ENCODE measurements around the gene VMP1. TPM values are rescaled to one million over a fixed set of nuclear protein-coding genes. Genes with fewer than 3 reads are reported as not detected.

The VMP1 gene
- total RNA-seq, 1 experiment from 2014 or later, result 281 TPM

DNA sequence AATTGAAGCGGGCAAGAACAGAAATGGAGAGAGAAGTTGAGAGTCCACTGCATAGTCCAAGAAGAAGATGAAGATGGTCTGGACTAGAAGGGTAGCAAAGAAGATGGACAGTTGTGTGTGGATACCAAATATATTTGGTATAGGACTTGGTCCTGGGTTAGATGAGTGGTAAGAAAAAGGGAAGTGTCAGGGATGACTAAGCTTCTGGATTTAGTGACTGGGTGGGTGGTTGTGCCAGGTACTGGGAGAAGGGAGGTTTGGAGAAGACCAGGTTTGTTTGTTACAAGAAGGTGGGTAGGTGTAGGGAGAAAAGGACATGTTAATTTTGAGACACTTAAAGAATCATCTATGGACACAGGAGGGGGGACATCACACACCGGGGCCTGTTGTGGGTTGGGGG, 5.4 kb downstream of the VMP1 start:
- BruUV-seq (replicated peaks), result no TSS peak
- TF ChIP-seq POLR2AphosphoS5 (IDR thresholded peaks at IDR 0.05; ENCODE audit: low read depth, low read length) (no peak), SIN3A (IDR thresholded peaks at IDR 0.05; ENCODE audit: borderline replicate concordance, insufficient read depth, low read depth, low read length) (no peak), CTCF (IDR thresholded peaks at IDR 0.05) (no peak), TCF7L2 (IDR thresholded peaks at IDR 0.05; ENCODE audit: low read depth, low read length) (no peak), REST (IDR thresholded peaks at IDR 0.05; ENCODE audit: insufficient read depth in 1 of 2, low read depth in 2 of 2, low read length in 1 of 2) (no peak)
- intact Hi-C loops (cut with micrococcal nuclease; ENCODE audit: unreplicated experiment) (no loop called here), in situ Hi-C loops (cut with HindIII; ENCODE audit: low pct_unique_long_range_greater_than_20kb, low sequenced_read_pairs) (no loop called here)
- no peak overlapping the region; the same call in 1 of the 2 replicates for H3K27ac ChIP-seq (ENCODE audit: low read length)
- no peak for ATAC-seq
- CTCF ChIA-PET, result interaction anchor here (0.6 kb wide), 1 partner anchor 698 kb away, joined by 3 read pairs; no protein-coding TSS in a partner anchor
- no peak for DNase-seq (ENCODE audit: low read depth, low spot score)
- H3K27me3 ChIP-seq (ENCODE audit: control insufficient read depth, insufficient read depth, low read length), result no peaks in the 10 kb centered on the region
- H3K4me3 ChIP-seq (ENCODE audit: low read depth in 2 of 2, low read length in 2 of 2), result no peak overlapping the region
- POLR2A ChIA-PET, result no interaction called here
- H3K36me3 ChIP-seq (ENCODE audit: control insufficient read depth, insufficient read depth, low read length), result peaks cover 8% of the 10 kb centered on the region
- no peaks in the 10 kb centered on the region for H3K9me3 ChIP-seq (ENCODE audit: control insufficient read depth, insufficient read depth, low read depth, low read length)
- peaks cover 29% of the 10 kb centered on the region for H3K4me1 ChIP-seq (ENCODE audit: control insufficient read depth, insufficient read depth, low read length)

GRCh38 chr17:59714255-59714654, 6.8 kb downstream of the VMP1 start:
- TF ChIP-seq CTCF (IDR thresholded peaks at IDR 0.05) (no peak), POLR2AphosphoS5 (IDR thresholded peaks at IDR 0.05; ENCODE audit: low read depth, low read length) (no peak), SIN3A (IDR thresholded peaks at IDR 0.05; ENCODE audit: borderline replicate concordance, insufficient read depth, low read depth, low read length) (no peak), REST (IDR thresholded peaks at IDR 0.05; ENCODE audit: insufficient read depth in 1 of 2, low read depth in 2 of 2, low read length in 1 of 2) (no peak), TCF7L2 (IDR thresholded peaks at IDR 0.05; ENCODE audit: low read depth, low read length) (no peak)
- no peaks in the 10 kb centered on the region; the same call in 1 of the 2 replicates for H3K36me3 ChIP-seq (ENCODE audit: control insufficient read depth, insufficient read depth, low read length)
- no peak for ATAC-seq
- no peaks in the 10 kb centered on the region for H3K9me3 ChIP-seq (ENCODE audit: control insufficient read depth, insufficient read depth, low read depth, low read length)
- POLR2A ChIA-PET, result no interaction called here
- in situ Hi-C loops (cut with HindIII; ENCODE audit: low pct_unique_long_range_greater_than_20kb, low sequenced_read_pairs) (no loop called here), intact Hi-C loops (cut with micrococcal nuclease; ENCODE audit: unreplicated experiment) (no loop called here)
- no peaks in the 10 kb centered on the region for H3K27me3 ChIP-seq (ENCODE audit: control insufficient read depth, insufficient read depth, low read length)
- no peak overlapping the region for H3K27ac ChIP-seq (ENCODE audit: low read length)
- H3K4me1 ChIP-seq (ENCODE audit: control insufficient read depth, insufficient read depth, low read length), result peaks cover 35% of the 10 kb centered on the region
- no peak overlapping the region for H3K4me3 ChIP-seq (ENCODE audit: low read depth in 2 of 2, low read length in 2 of 2)
- CTCF ChIA-PET, result no interaction called here
- DNase-seq (ENCODE audit: low read depth, low spot score), result no peak
- no TSS peak for BruUV-seq (replicated peaks)
